ENCODE measurements around the gene TEX101.

TEX101 gene

GRCh38 chr19:43464134-43464775 lies 49.6 kb downstream of the TEX101 start:
- in situ Hi-C loops (cut with HindIII; ENCODE audit: low pct_ligation_motif_present, low pct_unique_long_range_greater_than_20kb, low sequenced_read_pairs), result no loop called here
- no peak for DNase-seq

DNA sequence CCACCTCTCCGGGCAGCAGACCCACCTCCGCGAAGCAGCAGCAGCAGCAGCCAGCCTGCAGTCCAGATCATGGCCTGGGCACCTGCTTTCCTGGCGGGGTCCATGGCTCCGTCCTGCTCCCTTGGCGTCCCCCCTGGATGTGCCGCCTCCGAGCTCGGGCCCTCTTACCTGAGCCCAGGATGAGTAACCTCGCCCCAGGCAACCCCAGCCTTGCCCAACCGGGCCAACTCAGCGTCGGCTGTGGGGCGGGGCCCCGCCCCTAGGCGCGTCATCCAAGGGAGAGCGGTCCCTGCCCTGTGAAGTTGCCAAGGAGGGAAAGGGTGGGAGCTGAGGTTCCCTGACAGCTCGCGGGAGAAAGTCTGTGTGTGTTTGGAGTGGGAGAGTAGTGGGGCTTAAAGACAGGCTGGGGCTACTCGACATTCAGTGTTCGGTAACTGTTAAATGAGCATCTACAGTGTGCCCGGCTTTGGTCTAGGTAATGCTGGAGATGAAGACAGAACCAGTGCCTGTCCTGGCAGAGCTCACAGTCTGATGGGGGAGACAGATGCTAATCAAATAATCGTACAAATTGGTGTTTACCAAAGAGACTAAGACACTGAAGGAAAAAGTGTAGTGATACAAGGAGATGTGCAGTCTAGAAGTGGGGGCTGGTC lies 50.9 kb downstream of the TEX101 start, which contains the start of gene LYPD3:
LYPD3 (minus strand) TSS at position 141 of the 653 bp plus-strand sequence; CDS start at position 104, 37 bp downstream.
- DNase-seq, result no peak
- in situ Hi-C loops (cut with HindIII; ENCODE audit: low pct_ligation_motif_present, low pct_unique_long_range_greater_than_20kb, low sequenced_read_pairs), result no loop called here

- in situ Hi-C loops (cut with HindIII; ENCODE audit: low pct_ligation_motif_present, low pct_unique_long_range_greater_than_20kb, low sequenced_read_pairs), result no loop called here
- no peak for DNase-seq
These were observed 52.1 kb downstream of the TEX101 start for GRCh38 chr19:43466793-43467192.

GRCh38 chr19:43467276-43467675 lies 52.6 kb downstream of the TEX101 start:
- in situ Hi-C loops (cut with HindIII; ENCODE audit: low pct_ligation_motif_present, low pct_unique_long_range_greater_than_20kb, low sequenced_read_pairs), result no loop called here
- no peak for DNase-seq

DNA sequence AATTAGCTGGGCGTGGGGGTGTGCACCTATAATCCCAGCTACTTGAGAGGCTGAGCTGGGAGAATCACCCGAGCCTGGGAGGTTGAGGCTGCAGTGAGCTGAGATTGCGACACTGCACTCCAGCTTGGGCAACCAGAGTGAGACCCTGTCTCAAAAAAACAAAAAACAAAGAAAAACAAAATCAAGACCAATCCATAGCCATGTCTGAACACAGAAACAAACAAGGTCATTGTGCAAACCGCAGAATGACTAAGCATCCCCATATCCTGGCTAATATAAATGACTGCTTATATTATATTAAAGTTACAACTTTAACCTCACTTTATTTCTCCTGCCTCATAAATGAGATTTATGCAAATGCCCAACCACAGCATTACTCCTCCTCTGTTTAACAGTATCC lies 53.0 kb downstream of the TEX101 start:
- DNase-seq, result no peak
- in situ Hi-C loops (cut with HindIII; ENCODE audit: low pct_ligation_motif_present, low pct_unique_long_range_greater_than_20kb, low sequenced_read_pairs), result no loop called here

All from ACHN (cell line).